GM12864 (cell line): ENCODE results near the gene SH2D6.

Source experiments
- DNase-seq: peaks from one replicate; pipeline ENCODE4 v3.0.0-alpha.2; 2011; ENCODE audit warnings: low read depth
- H3K4me3 ChIP-seq: 2 replicates; pipeline ENCODE4 v1.5.1; 2011; ENCODE audit warnings: mild to moderate bottlenecking, low read depth, low read length, control low read depth
- TF ChIP-seq, protein P1 (sequence below): IDR thresholded peaks from 2 replicates; pipeline ENCODE4 v1.5.1; 2011; ENCODE audit warnings: low read depth, mild to moderate bottlenecking, moderate library complexity, low read length, control low read depth, inconsistent platforms; ENCODE audit errors: missing control alignments

The SH2D6 gene

DNA sequence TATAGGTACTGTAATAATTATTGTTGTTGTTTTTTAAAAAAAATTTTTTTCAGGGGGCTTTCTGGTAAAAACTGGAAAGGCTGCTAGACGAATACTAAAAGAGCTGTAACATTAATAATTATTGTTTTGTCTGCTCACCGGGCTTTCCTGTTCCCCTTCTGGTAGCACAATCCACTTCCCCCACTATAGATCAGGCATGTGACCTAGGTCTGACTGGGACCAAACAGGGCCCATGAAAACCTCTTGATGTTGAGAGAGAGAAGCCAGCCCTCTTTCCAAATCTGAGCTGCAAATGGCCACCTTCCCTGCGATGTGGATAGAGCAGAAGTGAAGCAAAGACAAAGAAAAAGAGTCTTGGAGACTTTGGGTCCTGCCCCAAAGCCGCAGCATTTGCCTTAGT, 23.4 kb downstream of the SH2D6 start:
- no peak overlapping the region for H3K4me3 ChIP-seq
- no peak for DNase-seq
- TF ChIP-seq, protein P1, sequence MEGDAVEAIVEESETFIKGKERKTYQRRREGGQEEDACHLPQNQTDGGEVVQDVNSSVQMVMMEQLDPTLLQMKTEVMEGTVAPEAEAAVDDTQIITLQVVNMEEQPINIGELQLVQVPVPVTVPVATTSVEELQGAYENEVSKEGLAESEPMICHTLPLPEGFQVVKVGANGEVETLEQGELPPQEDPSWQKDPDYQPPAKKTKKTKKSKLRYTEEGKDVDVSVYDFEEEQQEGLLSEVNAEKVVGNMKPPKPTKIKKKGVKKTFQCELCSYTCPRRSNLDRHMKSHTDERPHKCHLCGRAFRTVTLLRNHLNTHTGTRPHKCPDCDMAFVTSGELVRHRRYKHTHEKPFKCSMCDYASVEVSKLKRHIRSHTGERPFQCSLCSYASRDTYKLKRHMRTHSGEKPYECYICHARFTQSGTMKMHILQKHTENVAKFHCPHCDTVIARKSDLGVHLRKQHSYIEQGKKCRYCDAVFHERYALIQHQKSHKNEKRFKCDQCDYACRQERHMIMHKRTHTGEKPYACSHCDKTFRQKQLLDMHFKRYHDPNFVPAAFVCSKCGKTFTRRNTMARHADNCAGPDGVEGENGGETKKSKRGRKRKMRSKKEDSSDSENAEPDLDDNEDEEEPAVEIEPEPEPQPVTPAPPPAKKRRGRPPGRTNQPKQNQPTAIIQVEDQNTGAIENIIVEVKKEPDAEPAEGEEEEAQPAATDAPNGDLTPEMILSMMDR = no peak

- no peak for DNase-seq
- TF ChIP-seq, protein P1 = no peak
- no peak overlapping the region for H3K4me3 ChIP-seq
Observed at GRCh38 chr2:85444629-85445172, 26.2 kb downstream of the SH2D6 start.

- no peak for DNase-seq
- H3K4me3 ChIP-seq = no peak overlapping the region
- TF ChIP-seq, protein P1 = no peak
Observed at GRCh38 chr2:85445316-85446295, 27.1 kb downstream of the SH2D6 start.

- DNase-seq = no peak
- H3K4me3 ChIP-seq = no peak overlapping the region
- TF ChIP-seq, protein P1 = no peak
Observed at GRCh38 chr2:85446296-85447221, 28.0 kb downstream of the SH2D6 start.

DNA sequence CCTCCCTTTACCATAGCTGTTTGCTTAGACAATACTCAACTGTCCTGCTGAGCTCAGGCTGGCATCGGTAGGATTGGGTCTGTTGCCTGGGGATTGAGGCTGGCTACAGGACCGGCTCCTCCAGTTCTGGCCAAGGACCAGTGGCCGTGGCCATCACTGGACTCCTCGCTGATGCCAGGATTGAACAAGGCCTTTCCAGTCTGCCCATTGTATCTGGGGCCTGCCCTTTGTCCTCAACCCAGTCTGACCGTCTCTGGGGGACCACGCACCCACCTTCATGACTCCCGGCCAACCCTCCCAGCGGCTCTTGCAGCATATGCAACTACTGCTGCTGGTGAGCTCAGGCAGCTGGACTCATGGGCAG, 28.7 kb downstream of the SH2D6 start:
- no peak for DNase-seq
- TF ChIP-seq, protein P1 = no peak
- no peak overlapping the region for H3K4me3 ChIP-seq

GRCh38 chr2:85448461-85449213, 30.1 kb downstream of the SH2D6 start:
- DNase-seq = no peak
- TF ChIP-seq, protein P1 = no peak
- no peak overlapping the region for H3K4me3 ChIP-seq
